GM23338 (cell line): Measurements from ENCODE around the gene USPL1. TPM values are rescaled to one million over a fixed set of nuclear protein-coding genes. Genes with fewer than 3 reads are reported as not detected.

Experiments
- ATAC-seq: fragments of 200-7000 bp; cut with Tn5 transposase; 3 replicates; pipeline ENCODE4 v1.9.1; 2020
- DNase-seq: peaks from one replicate; pipeline ENCODE4 v3.0.0-alpha.2; 2015; ENCODE audit warnings: low spot score
- H2AFZ ChIP-seq: fragments of 200-600 bp; sonication (generic); 2 replicates; pipeline ENCODE4 v1.8.0; 2016; ENCODE audit warnings: antibody characterized with exemption, mild to moderate bottlenecking, moderate library complexity
- H3F3A ChIP-seq: fragments of 200-600 bp; sonication (generic); replicated peaks from 2 replicates; pipeline ENCODE4 v1.8.0; 2017; ENCODE audit warnings: antibody characterized with exemption, mixed run types, low read depth
- H3K27ac ChIP-seq: fragments of 200-600 bp; sonication (generic); 2 replicates; pipeline ENCODE4 v1.6.1; 2016; ENCODE audit warnings: low read depth
- H3K27me3 ChIP-seq: fragments of 200-600 bp; sonication (generic); 2 replicates; pipeline ENCODE4 v1.8.0; 2016; ENCODE audit warnings: mild to moderate bottlenecking, mixed run types, moderate library complexity; ENCODE audit not compliant: insufficient read depth
- H3K36me3 ChIP-seq: fragments of 200-600 bp; sonication (generic); 2 replicates; pipeline ENCODE4 v1.8.0; 2016; ENCODE audit warnings: mild to moderate bottlenecking; ENCODE audit not compliant: insufficient read depth
- H3K4me1 ChIP-seq: fragments of 200-600 bp; sonication (generic); 2 replicates; pipeline ENCODE4 v1.8.0; 2016; ENCODE audit warnings: mild to moderate bottlenecking, moderate library complexity; ENCODE audit not compliant: insufficient read depth
- H3K4me2 ChIP-seq: fragments of 200-600 bp; sonication (generic); 2 replicates; pipeline ENCODE4 v1.7.1; 2017; ENCODE audit warnings: mixed run types
- H3K4me3 ChIP-seq: fragments of 200-600 bp; sonication (generic); 2 replicates; pipeline ENCODE4 v1.6.1; 2016; ENCODE audit warnings: mixed run types
- H3K79me2 ChIP-seq: fragments of 200-600 bp; sonication (generic); replicated peaks from 2 replicates; pipeline ENCODE4 v1.8.0; 2017; ENCODE audit warnings: mild to moderate bottlenecking; ENCODE audit not compliant: insufficient read depth
- H3K9me2 ChIP-seq: fragments of 200-600 bp; sonication (generic); 2 replicates; pipeline ENCODE4 v1.8.0; 2017; ENCODE audit not compliant: insufficient read depth
- H4K20me1 ChIP-seq: fragments of 200-600 bp; sonication (generic); replicated peaks from 2 replicates; pipeline ENCODE4 v1.8.0; 2017; ENCODE audit warnings: mild to moderate bottlenecking; ENCODE audit not compliant: insufficient read depth
- H3K27ac Mint-ChIP-seq: 2 replicates; pipeline ENCODE4 v1.8.0; 2020; ENCODE audit warnings: inconsistent platforms, mild to moderate bottlenecking, moderate library complexity, mixed read lengths
- H3K27me3 Mint-ChIP-seq: 3 replicates; pipeline ENCODE4 v1.8.0; 2022; ENCODE audit warnings: low read depth, mild to moderate bottlenecking, moderate library complexity, mixed read lengths, inconsistent platforms; ENCODE audit not compliant: insufficient read depth, poor library complexity
- H3K36me3 Mint-ChIP-seq: 3 replicates; pipeline ENCODE4 v1.8.0; 2021; ENCODE audit warnings: low read depth, mild to moderate bottlenecking, inconsistent platforms, moderate library complexity, mixed read lengths
- H3K4me1 Mint-ChIP-seq: 3 replicates; pipeline ENCODE4 v1.8.0; 2020; ENCODE audit warnings: mild to moderate bottlenecking, inconsistent platforms, mixed read lengths
- H3K4me3 Mint-ChIP-seq: 3 replicates; pipeline ENCODE4 v1.8.0; 2021; ENCODE audit warnings: moderate library complexity, mild to moderate bottlenecking, inconsistent platforms, mixed read lengths
- H3K9me3 Mint-ChIP-seq: 3 replicates; pipeline ENCODE4 v1.8.0; 2020; ENCODE audit warnings: moderate library complexity, mild to moderate bottlenecking, inconsistent platforms, mixed read lengths
- CREB1 ChIP-seq: fragments of 250-450 bp; sonication (Bioruptor Pico); IDR thresholded peaks from 2 replicates; pipeline ENCODE4 v1.5.0; 2020; ENCODE audit warnings: low read depth, mild to moderate bottlenecking, moderate library complexity
- EZH2 ChIP-seq: fragments of 200-600 bp; sonication (generic); IDR thresholded peaks from one replicate; pipeline ENCODE4 v1.8.0; 2017; ENCODE audit warnings: antibody characterized with exemption, mild to moderate bottlenecking, low read depth; ENCODE audit not compliant: unreplicated experiment
- EZH2phosphoT487 ChIP-seq: fragments of 200-600 bp; sonication (generic); IDR thresholded peaks from one replicate; pipeline ENCODE4 v1.8.1; 2018; ENCODE audit warnings: antibody characterized with exemption; ENCODE audit not compliant: unreplicated experiment
- JUNB ChIP-seq: IDR thresholded peaks from one replicate; pipeline ENCODE4 v1.6.1; 2016; ENCODE audit warnings: antibody characterized with exemption; ENCODE audit not compliant: unreplicated experiment
- NANOG ChIP-seq: IDR thresholded peaks from 2 replicates; pipeline ENCODE4 v1.6.1; 2016; ENCODE audit warnings: antibody characterized with exemption, borderline replicate concordance
- POLR2AphosphoS5 ChIP-seq: IDR thresholded peaks from 2 replicates; pipeline ENCODE4 v1.6.1; 2016; ENCODE audit warnings: antibody characterized with exemption, low read depth
- REST ChIP-seq: IDR thresholded peaks from one replicate; pipeline ENCODE4 v1.6.1; 2018; ENCODE audit warnings: antibody characterized with exemption; ENCODE audit not compliant: unreplicated experiment
- STAT1 ChIP-seq: IDR thresholded peaks from one replicate; pipeline ENCODE4 v1.6.1; 2016; ENCODE audit warnings: antibody characterized with exemption; ENCODE audit not compliant: unreplicated experiment
- ZNF114 ChIP-seq: fragments of 250-450 bp; sonication (Bioruptor Pico); IDR thresholded peaks from 2 replicates; pipeline ENCODE4 v1.5.0; 2020; ENCODE audit warnings: mild to moderate bottlenecking, moderate library complexity
- ZNF331 ChIP-seq: fragments of 250-450 bp; sonication (Bioruptor Pico); IDR thresholded peaks from 2 replicates; pipeline ENCODE4 v1.5.0; 2020; ENCODE audit warnings: low read depth, mild to moderate bottlenecking, moderate library complexity
- ZNF462 ChIP-seq: fragments of 250-450 bp; sonication (Bioruptor Pico); IDR thresholded peaks from 2 replicates; pipeline ENCODE4 v1.5.0; 2020; ENCODE audit warnings: mild to moderate bottlenecking, moderate library complexity
- polyA plus RNA-seq: library from polyadenylated mRNA; unstranded; fragments of >200 nt; fragmentation: Nextera tagmentation; extraction: Ambion mirVana; gene quantifications from 2 replicates; pipeline ENCODE4 v1.2.1, GENCODE V29; 2016
- total RNA-seq: library from RNA; depleted of rRNA; stranded (reverse); fragments of >200 nt; shearing (Covaris generic); gene quantifications from 2 replicates; pipeline ENCODE4 v1.2.3, GENCODE V29; 2014
- TF ChIP-seq, protein P1 (sequence below): IDR thresholded peaks from 2 replicates; pipeline ENCODE4 v1.6.1; 2016; ENCODE audit warnings: antibody characterized with exemption
- TF ChIP-seq, protein P2 (sequence below), 2 experiments: fragments of 200-600 bp in 1 of 2; sonication (generic) in 1 of 2; conservative IDR thresholded peaks; 2 replicates each; pipeline versions ENCODE4 v1.5.1 to v1.6.1; 2016 to 2017; ENCODE audit warnings: antibody characterized with exemption in 2 of 2, low read depth in 2 of 2, mild to moderate bottlenecking in 2 of 2, moderate library complexity in 1 of 2

Gene USPL1
- total and polyA plus RNA-seq, 2 experiments from 2014 or later = 12.4 to 24.1 TPM

DNA sequence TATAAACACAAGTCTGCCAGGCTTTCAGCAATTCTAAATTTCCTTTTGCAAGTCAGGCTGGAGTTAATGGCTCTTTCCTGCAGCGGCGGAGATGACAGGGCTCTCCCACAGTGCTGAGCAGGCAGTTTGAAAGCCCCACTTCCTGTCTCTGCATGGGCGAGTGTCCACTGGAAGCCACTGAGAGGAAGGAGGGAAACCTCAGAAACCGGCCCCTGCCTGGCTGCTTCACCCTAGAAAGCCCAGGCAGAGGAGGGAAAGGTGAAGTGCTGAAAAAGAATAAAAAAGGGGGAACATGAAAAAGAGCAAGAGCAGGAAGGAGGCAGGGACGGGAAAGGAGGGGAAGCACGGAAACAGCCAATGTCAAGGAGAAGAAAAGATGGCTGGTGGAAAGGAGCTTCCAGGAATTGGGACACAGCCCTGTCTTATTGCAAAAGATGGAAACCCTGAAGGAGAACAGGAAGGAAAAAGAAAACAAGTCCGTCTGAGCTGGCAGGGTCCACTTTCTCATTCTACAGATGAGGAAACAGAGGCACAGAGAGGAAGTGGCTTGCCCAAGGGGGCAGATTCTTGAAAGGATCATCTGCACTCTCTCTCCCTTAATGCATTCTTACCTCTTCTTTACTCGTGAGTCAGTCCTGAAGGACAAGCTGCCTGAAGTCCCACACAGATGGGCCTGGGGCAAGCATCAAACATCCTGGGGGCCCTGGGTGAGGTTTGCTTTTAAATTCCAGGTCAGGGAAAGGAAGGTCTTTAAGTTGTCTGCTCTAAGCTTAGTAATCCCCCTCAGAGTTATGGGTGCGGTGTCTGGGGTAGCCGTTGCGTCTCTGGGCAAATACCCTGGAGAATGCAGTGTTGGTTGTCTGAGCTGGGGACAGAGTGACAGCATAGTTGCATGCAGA, 78.8 kb downstream of the USPL1 start:
- Mint-ChIP-seq H3K36me3 (no peaks in the 10 kb centered on the region), H3K27me3 (peaks cover 8% of the 10 kb centered on the region), H3K9me3 (no peaks in the 10 kb centered on the region), H3K27ac (peak overlapping the region; percentile 80; the same call in 1 of the 2 replicates), H3K4me3 (no peak overlapping the region), H3K4me1 (peaks cover 29% of the 10 kb centered on the region)
- Histone ChIP-seq H3K4me3 (no peak overlapping the region), H3K27ac (no peak overlapping the region), H2AFZ (peak overlapping the region; percentile 64), H4K20me1 (no peaks in the 10 kb centered on the region), H3F3A (no peaks in the 10 kb centered on the region), H3K79me2 (no peaks in the 10 kb centered on the region), H3K4me1 (peaks cover 17% of the 10 kb centered on the region), H3K4me2 (no peak overlapping the region), H3K36me3 (no peaks in the 10 kb centered on the region), H3K27me3 (no peaks in the 10 kb centered on the region), H3K9me2 (no peaks in the 10 kb centered on the region)
- TF ChIP-seq ZNF114 (CRISPR knock-in tag) (no peak), ZNF331 (CRISPR knock-in tag) (no peak), EZH2phosphoT487 (no peak), ZNF462 (no peak), POLR2AphosphoS5 (no peak), JUNB (no peak), CREB1 (no peak), NANOG (no peak), REST (no peak), STAT1 (no peak), EZH2 (no peak)
- TF ChIP-seq, protein P1, sequence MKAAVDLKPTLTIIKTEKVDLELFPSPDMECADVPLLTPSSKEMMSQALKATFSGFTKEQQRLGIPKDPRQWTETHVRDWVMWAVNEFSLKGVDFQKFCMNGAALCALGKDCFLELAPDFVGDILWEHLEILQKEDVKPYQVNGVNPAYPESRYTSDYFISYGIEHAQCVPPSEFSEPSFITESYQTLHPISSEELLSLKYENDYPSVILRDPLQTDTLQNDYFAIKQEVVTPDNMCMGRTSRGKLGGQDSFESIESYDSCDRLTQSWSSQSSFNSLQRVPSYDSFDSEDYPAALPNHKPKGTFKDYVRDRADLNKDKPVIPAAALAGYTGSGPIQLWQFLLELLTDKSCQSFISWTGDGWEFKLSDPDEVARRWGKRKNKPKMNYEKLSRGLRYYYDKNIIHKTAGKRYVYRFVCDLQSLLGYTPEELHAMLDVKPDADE = no peak
- TF ChIP-seq, protein P2, sequence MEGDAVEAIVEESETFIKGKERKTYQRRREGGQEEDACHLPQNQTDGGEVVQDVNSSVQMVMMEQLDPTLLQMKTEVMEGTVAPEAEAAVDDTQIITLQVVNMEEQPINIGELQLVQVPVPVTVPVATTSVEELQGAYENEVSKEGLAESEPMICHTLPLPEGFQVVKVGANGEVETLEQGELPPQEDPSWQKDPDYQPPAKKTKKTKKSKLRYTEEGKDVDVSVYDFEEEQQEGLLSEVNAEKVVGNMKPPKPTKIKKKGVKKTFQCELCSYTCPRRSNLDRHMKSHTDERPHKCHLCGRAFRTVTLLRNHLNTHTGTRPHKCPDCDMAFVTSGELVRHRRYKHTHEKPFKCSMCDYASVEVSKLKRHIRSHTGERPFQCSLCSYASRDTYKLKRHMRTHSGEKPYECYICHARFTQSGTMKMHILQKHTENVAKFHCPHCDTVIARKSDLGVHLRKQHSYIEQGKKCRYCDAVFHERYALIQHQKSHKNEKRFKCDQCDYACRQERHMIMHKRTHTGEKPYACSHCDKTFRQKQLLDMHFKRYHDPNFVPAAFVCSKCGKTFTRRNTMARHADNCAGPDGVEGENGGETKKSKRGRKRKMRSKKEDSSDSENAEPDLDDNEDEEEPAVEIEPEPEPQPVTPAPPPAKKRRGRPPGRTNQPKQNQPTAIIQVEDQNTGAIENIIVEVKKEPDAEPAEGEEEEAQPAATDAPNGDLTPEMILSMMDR (conservative IDR thresholded peaks at IDR 0.05; ENCODE audit: low read depth in 2 of 2) = no peak
- ATAC-seq (peak; percentile 54; the same call in 2 of the 3 replicates), DNase-seq (peak; percentile 25)
